Activated CD8-positive, alpha-beta memory T cell treated with anti-CD3 and anti-CD28 coated beads for 24 hours (primary cell): ENCODE results near the gene HNRNPA1.
"Not testable (repeated sequence)": the region's sequence is repeated elsewhere in the genome, so short reads cannot be mapped to it uniquely, and the experiment has no call there.

Experiments
- DNase-seq: peaks from one replicate; pipeline ENCODE4 v3.0.0-alpha.2; 2020

HNRNPA1 gene

DNA sequence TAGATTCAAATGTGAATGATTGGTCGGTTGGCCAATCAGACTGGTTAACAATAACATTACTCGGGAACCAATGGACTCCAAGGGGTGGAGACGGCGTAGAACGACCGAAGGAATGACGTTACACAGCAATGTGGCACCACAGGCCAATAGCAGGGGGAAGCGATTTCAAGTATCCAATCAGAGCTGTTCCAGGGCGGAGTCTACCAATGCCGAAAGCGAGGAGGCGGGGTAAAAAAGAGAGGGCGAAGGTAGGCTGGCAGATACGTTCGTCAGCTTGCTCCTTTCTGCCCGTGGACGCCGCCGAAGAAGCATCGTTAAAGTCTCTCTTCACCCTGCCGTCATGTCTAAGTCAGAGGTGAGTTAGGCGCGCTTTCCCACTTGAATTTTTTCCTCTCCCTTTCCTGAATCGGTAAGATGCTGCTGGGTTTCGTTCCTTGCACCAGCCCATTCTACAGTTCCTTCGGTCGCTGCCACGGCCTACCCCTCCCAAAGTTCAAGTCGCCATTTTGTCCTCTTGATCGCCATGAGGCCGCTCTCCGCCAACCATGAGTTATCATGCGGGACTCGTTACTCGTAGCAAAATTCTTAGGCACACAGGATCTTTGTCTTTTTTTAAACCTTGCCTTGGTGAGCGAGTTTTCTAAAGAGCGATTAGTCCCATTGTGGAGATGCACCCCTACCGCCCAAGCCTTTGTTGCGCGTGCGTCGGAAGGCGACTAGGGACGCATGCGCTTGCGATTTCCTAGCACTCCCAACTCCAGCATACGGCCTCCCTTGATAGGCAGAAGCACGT is at the start of gene HNRNPA1:
Gene HNRNPA1 (plus strand): TSS at position 259 of the 793 bp plus-strand sequence. CDS start 82 bp downstream, at position 341.
- DNase-seq = peak; percentile 93

DNA sequence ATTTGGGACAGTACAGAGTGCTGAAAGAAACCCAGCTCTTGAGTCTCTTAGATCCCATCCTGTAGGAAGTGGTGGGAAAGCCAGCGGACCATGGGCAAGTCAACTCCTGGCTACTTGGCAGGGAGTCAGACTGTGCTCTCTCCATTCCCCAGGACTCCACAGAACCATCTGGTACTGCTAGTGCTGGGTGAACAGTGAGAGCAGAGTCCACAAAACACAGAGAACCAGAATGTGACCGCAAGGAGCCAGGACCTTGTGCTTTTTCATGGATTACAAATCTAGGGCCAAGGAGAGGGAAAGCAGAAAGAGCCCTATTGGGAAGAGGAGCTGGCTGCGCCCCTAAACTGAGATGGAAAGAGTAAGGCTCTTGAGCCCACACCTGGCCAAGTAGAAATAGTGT is 49.3 kb upstream of the HNRNPA1 start:
- not testable (repeated sequence) for DNase-seq

DNA sequence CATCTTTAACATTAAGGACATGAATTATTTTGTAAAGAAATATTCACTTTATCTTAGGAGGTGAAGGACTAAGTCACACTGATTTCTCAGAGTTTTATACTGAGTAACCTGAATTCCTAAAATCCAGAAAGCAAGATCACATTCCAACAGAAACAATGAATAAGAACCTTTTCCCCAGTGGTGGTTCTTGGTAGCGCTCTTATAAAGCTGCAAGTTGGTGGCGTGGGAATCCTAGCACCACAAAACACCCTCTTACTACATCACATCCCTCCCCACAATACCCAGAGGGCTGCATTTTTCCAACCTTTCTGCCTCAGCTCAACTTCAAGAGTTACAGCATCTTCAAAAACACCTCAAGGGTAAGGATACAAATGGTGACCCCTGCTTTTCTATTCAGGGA is 47.7 kb upstream of the HNRNPA1 start:
- no peak for DNase-seq

DNA sequence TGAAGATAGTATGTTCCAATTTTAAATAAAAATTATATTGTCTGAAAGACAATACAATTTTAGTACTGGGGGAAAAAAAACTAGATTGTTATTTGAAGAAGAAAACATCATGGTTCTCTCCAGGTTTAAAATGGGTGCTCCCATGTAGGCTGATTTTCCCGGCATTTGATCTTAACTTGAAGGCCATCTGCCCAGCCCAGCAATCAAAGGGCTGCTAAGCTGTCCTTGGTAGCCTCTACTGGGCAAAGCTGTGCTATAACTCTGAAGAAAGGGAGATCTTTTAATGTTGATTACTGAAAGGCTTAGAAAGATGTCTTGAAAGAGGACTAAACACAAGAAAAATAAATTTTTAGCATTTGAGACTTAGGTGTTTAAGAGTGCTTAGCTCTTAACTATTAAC is 42.0 kb upstream of the HNRNPA1 start:
- no peak for DNase-seq

DNA sequence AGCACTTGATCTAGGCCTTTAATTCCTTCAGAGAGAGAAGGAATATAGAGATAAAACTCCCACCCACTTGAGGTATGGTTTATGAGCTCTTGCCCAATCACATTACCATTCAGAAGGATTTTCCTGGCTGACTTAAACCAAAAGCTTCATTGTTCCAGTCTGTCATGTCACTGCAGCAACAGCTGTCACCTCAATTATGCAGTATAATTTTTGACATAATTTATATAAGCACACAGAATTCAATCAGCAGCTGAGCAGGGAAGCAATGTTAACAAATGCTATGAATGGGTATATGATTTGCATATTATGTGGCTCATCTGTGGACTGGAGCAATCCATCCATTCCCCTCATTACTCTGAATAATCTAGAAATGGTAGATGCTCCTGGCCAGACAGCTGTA is 40.9 kb upstream of the HNRNPA1 start:
- DNase-seq = no peak

DNA sequence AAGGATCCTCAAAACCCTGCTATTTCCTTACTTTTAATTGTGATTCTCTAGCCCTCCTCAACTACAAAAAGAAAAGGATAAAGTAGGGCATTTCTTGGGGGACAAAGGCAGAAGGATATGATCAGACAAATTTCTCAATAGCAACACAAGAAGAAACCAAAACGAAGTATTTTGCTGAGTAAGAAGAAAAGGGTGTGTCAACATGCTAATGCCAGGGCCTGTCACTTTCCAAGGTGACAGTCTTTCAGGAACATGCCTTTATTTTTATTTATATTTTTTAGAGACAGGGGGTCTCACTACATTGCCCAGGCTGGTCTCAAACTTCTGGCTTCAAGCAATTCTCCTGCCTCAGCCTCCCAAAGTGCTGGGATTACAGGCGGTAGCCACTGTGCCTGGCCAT is 40.4 kb upstream of the HNRNPA1 start:
- DNase-seq = no peak

DNA sequence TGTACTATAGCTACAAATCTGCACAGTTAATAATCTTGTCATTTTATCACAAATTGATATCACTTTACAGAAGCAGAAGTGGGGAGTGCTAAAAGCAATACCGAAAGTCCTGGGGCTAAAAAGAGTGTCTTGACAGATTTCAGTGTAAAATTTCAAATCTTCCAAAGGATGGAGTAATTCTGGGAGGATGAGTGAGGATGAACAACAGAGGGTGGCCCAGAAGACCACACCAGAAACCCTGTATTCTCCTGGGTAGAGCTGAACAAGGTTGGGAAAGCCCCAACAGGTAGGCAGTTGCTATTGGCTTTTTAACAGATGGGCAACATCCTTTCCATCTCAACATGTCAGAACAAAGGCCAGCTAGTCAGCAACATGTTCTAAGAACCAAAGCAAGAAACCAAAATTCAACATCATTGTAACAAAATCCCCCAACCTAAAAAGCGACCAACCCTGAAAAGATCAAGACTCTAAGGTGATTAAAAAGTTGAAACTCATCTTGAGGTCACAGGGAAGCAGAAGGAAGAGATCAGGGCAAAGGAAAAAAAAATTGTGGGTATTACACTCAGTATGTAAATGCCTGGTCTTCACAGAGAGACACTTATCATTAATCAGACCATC is 39.4 kb upstream of the HNRNPA1 start:
- DNase-seq = no peak

DNA sequence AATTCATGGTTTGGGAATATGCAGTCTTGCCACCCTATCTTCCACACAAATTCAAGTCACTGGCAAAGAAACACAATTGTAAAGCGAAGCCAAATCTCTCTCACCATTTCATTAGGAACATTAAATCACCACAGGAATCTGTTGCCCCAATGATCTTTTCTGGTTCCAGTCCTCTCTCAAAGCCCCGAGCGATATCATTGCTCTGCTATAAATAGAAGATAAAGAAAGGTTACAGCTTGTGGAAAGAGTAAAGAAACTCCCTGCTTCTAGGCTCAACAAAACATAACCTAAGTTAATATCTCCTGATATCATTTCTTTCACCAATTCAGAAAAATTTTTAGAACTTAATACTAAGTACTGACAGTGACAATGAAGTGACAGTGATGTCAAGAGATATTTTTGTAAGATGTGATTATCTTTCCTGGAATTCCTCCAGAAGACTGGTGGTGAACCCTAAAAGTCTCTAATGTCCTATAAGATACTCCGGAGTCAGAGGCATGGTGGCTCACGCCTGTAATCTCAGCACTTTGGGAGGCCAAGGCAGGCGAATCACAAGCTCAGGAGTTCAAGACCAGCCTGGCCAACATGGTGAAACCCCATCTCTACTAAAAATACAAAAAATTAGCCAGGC is 34.4 kb upstream of the HNRNPA1 start:
- no peak for DNase-seq

DNA sequence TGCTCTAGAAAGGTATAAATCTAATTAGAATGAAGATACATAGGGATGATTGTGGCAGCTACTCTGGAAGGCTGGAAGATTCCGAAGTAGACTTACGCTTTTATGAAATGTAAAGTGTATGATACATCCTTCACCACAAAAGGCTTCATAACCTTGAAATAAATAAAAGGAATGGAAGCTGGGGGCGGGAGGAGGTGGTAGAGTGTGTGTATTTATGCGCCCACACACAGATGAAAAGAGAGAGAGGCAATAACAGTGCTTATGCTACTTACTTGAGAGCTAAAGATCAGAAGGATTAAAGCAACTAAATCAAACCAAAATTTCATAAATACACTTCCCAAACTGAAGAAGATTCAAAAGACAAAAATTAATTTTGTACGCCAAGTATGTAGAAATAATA is 31.0 kb upstream of the HNRNPA1 start:
- DNase-seq = no peak

DNA sequence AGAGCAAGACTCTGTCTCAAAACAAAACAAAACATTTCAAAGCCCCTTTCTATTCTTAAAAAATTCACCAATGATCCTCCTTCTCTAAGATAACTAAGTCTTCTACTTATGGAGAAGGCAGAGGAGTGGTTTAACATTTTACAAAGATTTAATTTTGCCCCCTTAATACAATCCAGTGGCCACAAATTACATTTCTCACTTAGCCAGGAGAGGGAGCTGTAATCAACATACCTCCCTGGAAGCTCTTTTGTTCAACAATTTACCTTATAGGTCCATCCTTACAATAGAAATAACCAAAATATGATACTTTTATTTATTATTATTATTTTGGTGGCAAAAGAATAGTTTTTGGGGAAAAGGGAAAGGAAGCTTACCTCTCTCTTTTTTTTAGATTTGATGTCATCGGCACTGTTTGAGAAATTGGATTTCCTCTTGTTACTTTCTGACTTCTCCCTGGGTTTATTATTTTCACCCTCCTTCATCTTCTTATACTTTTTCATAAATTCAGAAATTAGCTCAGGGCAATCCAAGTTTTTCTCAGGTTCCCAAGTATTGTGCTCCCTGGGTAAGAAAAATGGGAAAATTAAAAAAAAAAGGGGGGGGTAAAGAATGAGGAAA is 28.8 kb upstream of the HNRNPA1 start:
- no peak for DNase-seq

DNA sequence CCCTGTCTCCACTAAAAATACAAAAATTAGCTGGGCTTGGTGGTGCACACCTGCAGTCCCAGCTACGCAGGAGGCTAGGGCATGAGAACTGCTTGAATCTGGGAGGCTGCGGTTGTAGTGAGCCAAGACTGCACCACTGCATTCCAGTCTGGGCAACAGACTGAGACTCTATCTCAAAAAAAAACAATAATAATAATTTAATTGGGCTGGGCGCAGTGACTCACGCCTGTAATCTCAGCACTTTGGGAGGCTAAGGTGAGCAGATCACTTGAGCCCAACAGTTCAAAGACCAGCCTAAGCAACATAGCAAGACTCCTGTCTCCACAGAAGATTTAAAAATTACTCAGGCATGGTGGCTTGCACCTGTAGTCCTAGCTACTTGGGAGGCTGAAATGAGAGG is 27.3 kb upstream of the HNRNPA1 start:
- no peak for DNase-seq

DNA sequence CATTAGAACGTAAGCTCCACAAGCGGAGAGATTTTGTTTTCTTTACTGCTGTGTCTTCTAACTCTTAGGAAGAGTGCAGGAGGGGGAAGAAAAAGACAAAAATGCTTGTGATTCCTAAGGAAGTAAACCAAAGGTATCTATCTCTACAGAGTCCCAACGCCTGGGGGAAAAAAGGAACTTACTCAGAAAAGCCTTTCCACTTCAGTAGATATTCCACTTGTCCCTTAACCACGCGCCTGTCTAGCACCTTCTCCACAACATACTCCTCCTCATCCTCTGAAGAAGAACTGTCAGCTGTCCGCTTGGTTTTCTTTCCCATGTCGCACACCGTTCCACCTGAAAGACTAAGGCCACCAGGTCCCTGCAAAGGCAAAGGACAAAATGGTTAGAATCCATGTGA is 23.2 kb upstream of the HNRNPA1 start:
- DNase-seq = no peak

DNA sequence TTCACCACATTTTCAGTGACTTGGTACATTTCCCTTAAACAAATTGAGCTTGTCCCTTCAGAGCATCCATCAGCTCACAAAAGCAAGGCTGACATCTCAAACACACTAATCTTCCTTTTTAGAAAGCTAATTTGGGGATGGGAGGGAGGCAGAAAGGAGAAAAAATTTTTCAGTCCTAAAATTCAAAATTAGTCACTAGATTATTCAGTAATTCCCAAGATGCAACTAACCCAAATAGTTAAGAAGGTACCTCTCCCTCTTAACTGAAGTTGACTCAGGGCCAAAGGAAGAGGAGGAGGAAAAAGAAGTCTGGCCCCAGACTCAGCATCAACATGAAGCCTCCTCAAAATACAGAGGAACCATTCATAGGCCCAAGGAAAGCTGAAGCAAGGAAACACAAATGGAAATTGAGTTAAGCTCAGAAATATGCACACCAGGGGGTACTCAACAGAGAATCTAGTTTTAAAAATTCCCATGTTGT is 22.3 kb upstream of the HNRNPA1 start:
- no peak for DNase-seq

DNA sequence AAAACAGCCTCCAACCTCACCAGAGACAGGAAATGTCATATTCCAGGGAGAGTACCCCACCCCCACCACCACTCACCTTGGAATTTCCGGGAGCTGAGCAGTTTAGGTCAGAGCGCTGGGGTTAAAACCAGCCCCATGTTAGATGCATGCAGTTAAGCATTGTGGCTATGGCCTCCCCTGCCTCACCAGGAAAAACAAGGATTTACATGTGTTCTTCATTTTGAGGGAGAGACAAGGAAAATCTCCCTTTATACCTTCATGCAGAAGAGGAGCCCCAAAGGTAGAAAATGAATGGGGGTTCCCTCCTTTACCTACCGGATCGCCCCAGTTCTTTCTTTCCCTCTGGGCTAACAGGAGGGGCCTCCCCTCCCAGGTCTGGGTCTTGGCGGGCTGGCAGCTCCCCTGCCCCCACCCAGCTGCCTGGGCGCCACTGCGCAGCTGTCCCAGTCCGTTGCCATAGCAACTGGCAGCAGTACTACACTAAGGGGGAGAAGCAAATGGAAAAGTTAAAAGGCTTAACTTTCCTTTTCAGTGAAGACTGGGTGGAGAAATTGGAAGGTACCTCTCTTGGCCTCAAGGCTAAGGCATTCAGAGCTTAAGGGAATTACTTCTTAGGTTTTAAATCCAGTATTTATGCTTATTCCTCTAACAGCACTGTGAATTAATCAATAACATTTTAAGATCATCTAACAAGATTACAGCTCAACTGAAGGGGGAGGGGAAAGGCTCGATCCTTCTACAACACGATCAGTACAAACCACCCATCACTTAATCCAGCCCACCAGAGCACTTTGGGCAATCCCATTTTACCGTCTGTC is 21.1 kb upstream of the HNRNPA1 start:
- peak; percentile 70 for DNase-seq

DNA sequence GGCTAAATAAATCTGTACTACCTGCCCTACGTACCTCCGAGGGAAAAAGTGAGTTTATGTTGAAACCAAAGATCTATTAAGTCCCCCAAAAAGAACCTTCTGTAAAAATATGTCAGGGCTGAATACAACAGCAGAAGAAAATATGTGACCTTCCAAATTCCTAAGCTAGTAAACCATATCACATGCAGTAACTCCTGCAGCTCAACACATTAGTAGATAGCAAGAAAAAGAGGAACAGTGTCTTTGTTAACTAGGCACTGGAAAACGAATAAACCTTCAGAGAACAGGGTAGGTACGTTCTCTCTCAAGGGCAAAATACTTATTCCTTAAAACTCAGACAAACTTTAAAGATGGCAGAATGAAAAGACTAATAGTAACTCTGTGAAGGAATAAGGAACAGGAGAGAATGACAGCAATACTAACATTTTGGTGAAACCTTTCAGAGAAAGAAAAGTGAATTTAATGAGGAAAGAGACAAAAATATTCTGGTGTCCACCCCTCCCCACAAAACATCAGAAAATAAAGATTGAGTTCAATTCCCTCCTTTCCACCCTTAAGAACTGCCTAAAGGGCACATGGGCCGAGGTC is 18.6 kb upstream of the HNRNPA1 start:
- DNase-seq = no peak

DNA sequence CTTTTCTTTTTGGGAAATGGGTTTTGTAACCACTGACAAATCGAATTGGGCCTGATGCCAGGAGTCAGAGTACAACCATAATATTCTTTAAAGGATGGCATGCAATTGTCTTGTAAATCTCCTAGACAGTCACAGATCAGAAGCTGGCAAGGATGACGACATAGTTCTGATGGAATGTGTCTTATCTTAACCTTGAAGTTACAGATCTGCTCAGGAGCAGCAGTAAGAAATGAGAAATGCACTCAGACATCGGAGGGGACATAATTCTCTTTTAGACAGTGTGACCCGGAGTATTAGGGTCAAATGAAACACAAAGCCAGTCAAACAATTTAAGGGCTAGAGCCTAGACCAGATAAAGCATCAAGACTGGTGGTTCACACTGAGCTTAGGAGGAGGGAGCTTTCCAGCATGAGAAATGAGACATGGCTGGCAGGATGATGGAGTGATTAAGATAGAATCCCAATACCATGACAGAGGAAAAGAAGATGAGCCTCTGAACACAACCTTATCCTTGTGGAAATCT is 18.1 kb upstream of the HNRNPA1 start:
- DNase-seq = no peak

DNA sequence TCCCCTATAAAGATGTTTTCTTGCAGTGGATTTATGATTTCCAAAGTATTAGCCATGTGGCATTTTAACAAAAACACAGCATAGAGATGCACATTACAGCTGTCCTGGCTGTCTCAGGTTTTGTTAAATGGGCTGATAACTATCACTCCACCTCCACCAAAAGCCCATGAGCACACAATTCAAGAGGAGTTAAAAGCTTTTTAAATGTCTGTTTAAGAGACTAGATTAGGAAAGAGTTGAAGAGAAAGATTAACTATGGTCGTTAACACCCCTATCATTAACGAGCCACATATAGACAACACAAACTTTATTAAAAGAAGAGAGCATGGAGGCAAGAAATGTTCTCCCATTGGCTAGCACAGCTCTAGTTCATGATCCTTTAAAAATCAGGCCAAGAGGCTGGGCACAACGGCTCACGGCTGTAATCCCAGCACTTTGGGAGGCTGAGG is 15.1 kb upstream of the HNRNPA1 start:
- DNase-seq = no peak

DNA sequence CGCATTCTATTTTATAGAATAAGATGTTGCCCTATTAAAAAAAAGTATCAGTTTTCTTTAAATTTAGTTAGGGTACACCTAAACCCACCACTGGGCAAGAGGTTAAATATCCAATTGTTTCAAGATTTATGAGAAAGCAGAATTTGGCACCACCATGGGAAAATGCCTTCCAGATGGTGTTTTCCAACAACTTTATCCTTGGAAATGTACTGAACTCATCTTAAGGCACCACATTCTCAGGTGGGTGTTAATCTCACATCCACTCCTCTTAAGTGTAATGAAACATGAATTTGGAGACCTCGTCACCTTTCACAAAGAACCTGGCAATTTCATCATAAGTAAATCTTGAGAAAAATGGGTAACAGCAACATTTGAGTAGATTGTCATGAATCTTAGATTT is 13.7 kb upstream of the HNRNPA1 start:
- no peak for DNase-seq

DNA sequence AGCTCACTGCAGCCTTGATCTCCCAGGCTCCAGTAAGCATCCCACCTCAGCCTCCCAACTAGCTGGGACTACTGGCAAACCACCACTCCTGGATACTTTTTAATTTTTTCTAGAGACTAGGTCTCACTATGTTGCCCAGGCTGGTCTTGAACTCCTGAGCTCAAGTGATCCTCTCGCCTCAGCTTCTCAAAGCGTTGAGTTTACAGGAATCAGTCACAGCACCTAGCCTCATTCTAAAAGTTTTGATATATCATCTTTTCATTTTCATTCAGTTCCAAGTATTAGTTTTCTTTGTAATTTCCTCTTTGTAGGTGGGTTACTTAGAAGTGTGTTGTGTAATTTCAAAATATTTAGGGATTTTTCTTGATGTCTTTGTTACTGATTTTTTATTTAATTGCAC is 10.2 kb upstream of the HNRNPA1 start:
- DNase-seq = no peak

DNA sequence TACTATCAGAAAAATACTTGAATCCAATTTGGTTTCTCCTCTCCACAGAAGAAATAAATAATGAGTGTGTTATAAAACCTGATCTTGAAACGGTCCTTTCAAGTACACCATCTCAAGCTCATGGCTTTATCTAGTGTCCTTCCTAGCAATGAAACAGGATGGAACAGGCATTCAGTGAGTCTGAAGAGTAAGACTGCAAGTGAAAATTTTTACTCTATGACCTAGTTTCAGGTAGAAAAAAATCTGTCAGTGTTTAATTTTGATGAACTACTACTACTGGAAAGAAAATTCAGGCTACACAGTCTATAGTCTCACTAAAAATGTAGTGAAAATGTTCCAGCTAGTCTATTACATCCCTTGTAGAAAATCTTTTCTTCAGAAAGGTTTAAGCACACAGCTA is 8.3 kb upstream of the HNRNPA1 start:
- DNase-seq = no peak

DNA sequence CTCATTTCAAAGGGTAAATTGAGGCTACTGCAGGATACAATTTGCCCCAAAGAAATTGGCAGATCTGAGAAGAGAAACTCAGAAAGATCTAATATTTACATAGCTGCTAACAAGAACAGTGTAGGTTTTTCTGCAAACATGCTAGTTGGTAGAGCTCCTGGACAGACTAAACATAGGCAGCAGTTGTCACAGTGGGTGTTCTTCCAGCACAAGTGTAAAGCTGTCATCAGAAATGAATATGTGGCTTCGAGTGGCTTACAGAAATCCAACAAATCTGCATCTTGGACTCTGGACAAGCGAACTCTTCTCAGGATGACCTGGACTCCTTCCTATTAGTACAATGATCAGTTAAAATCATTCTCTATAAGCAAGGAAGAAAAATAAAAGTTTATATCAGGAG is 6.5 kb upstream of the HNRNPA1 start:
- no peak for DNase-seq

DNA sequence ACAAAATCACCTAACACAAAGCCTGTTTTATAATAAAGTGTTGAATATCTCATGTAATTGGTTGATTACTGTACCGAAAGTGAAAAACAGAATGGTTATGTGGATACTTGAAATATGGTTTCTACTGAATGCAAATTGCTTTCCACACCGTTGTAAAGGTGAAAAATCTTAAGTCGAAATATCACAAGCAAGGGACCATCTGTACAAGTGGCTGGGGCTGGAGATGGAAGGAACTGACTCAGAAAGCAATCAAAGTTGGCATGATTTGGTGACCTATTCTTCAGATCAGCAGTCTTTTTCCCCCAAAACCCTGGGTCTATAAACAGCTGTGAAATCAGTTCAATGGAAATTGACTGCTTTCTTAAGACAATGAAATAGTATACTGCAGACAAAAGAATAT is 4.2 kb upstream of the HNRNPA1 start:
- DNase-seq = no peak
